Mononuclear cell (primary cell): ENCODE results near the gene ELMOD1. TPM values are rescaled to one million over a fixed set of nuclear protein-coding genes. Genes with fewer than 3 reads are reported as not detected.

Experiments used
- H3K27me3 ChIP-seq: 2 replicates; pipeline ENCODE4 v1.6.0; 2011; ENCODE audit warnings: low read length, control low read depth; ENCODE audit not compliant: insufficient read depth
- H3K4me1 ChIP-seq: 2 replicates; pipeline ENCODE4 v1.5.1; 2011; ENCODE audit warnings: mild to moderate bottlenecking, low read length, control low read depth; ENCODE audit not compliant: insufficient read depth
- H3K4me3 ChIP-seq: 2 replicates; pipeline ENCODE4 v1.5.1; 2011; ENCODE audit warnings: mild to moderate bottlenecking, low read length, moderate library complexity
- H3K9me3 ChIP-seq: 2 replicates; pipeline ENCODE4 v1.5.1; 2011; ENCODE audit warnings: low read depth, mild to moderate bottlenecking, control low read depth, low read length
- total RNA-seq: library from RNA; depleted of rRNA; stranded (reverse); fragments of >200 nt; gene quantifications from one replicate; pipeline ENCODE4 v1.2.3, GENCODE V29; 2012

Gene ELMOD1
- total RNA-seq, 1 donor: under 0.01 TPM

DNA sequence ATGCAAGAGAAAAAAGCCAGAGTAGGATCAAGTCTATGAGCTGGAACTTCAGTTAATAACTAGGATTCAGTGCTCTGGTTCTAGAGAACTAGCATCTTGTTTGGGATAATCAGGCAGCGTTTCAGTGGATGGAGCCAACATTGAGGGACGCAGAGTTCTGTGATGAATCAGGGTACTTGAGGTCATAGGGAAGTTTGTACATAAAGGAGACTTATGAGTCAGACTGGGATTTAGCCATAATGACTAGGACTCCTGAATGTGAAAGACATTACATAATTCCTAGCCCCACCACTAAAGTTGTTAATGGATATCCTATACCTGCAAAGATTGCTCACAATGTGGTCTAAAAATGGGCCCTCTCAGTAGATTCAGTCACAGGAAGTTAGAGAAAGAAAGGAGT lies 114.1 kb downstream of the ELMOD1 start:
- no peak overlapping the region for H3K4me3 ChIP-seq
- H3K27me3 ChIP-seq: peaks cover 3% of the 10 kb centered on the region

DNA sequence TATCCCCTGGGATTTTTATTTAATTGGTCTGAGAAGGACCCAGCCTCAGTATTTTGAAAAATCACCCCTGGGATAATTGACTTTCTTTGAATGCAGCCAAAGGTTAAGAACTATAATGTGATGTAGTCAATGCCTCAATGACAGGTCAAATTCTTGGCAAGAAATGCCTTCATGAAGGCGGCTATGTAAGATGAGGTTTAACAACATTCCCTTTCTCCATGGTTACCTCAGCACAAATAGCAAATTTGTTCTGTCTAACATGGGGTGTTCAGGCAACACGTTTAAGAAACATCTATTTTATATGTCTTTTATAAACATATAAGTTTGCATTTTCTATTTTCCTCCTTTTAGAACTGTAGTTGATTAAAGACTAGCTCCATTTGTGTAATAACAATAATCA lies 115.6 kb downstream of the ELMOD1 start:
- Histone ChIP-seq H3K4me3 (no peak overlapping the region), H3K27me3 (peaks cover 3% of the 10 kb centered on the region), H3K9me3 (no peaks in the 10 kb centered on the region), H3K4me1 (no peaks in the 10 kb centered on the region)

More for the DNA sequence above, 114.1 kb downstream of the ELMOD1 start:
- H3K9me3 ChIP-seq: no peaks in the 10 kb centered on the region
- no peaks in the 10 kb centered on the region for H3K4me1 ChIP-seq

DNA sequence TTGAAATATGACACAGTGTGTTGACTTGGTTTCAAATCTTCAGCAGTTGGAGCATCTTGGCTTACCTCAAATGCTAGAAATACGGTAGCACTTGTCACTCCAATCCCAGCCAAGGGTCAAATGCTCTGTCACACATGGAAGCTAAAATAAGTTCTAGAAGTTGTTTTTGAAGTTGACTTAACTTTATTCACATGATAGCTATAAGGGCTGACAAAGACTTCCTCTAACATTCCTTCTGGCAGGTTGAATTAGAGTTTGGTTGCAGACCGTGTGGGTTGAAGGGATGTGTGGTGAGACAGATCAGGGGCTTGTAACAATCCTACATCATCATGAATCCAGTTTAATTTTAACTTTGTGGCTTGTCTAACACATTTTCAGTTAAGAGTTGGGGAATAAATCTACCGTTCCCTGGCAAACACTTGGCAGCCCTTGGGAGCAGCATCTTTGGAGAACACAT lies 116.3 kb downstream of the ELMOD1 start:
- peaks cover 3% of the 10 kb centered on the region for H3K27me3 ChIP-seq
- H3K4me1 ChIP-seq: no peaks in the 10 kb centered on the region
- no peaks in the 10 kb centered on the region for H3K9me3 ChIP-seq
- H3K4me3 ChIP-seq: no peak overlapping the region

DNA sequence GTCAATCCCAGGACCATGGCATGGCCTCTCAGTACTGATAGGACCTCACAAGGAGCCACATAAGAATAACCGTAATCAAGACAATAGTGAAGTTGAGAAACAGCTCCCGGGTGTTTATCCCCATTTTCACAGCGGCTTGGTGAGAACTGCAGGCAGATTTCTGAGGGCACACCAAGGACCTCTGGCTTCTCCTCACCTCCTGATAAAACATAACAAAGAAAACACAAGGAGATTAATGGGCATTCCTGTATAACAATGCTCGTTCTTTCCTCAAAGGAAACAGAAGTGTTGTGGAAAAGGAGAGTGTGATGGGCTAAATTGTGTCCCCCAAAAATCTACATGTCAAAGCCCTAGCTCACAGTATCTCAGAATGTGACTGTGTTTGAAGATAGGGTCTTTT lies 116.9 kb downstream of the ELMOD1 start:
- H3K9me3 ChIP-seq: no peaks in the 10 kb centered on the region
- peaks cover 3% of the 10 kb centered on the region for H3K27me3 ChIP-seq
- no peak overlapping the region for H3K4me3 ChIP-seq
- H3K4me1 ChIP-seq: no peaks in the 10 kb centered on the region

DNA sequence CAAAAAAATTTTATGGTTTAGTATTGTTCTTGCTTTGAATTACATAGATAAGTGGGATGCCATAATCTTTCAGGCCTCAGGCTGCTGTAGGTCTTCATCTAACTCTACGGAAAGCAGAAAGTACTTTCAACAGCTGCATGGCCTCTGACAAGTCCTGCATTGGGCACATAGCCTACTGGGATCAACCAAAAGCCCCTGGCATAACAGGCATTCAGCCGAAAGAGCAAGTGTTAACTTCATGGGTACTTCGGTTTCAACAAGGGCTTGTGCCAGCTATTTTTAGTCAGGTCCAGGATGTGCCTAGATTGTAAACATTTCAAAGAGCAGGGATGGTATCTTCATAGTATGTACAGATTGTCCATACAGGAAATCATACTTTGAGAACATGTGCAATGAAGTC lies 117.8 kb downstream of the ELMOD1 start:
- Histone ChIP-seq H3K27me3 (peaks cover 3% of the 10 kb centered on the region), H3K4me3 (no peak overlapping the region), H3K4me1 (no peaks in the 10 kb centered on the region), H3K9me3 (no peaks in the 10 kb centered on the region)

DNA sequence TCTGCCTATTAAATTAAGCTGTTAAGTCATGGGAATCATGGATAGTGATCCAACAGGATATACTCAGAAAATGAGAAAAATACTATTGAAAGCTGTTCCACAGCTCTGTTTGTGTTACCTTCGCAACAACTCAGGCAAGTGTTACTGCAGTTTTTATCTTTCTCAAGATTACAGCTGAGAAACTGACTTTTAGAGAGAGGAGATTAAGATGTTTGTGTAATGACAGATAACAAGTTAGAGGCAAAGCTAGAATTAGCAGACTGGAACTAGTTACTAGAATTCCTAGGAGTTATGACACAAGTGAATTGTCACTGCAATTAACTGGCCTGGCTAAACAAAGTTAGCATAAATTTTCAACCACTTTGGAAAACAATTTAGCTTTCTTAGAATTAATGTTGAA lies 119.4 kb downstream of the ELMOD1 start:
- Histone ChIP-seq H3K4me3 (no peak overlapping the region), H3K9me3 (no peaks in the 10 kb centered on the region), H3K27me3 (peaks cover 3% of the 10 kb centered on the region), H3K4me1 (no peaks in the 10 kb centered on the region)

DNA sequence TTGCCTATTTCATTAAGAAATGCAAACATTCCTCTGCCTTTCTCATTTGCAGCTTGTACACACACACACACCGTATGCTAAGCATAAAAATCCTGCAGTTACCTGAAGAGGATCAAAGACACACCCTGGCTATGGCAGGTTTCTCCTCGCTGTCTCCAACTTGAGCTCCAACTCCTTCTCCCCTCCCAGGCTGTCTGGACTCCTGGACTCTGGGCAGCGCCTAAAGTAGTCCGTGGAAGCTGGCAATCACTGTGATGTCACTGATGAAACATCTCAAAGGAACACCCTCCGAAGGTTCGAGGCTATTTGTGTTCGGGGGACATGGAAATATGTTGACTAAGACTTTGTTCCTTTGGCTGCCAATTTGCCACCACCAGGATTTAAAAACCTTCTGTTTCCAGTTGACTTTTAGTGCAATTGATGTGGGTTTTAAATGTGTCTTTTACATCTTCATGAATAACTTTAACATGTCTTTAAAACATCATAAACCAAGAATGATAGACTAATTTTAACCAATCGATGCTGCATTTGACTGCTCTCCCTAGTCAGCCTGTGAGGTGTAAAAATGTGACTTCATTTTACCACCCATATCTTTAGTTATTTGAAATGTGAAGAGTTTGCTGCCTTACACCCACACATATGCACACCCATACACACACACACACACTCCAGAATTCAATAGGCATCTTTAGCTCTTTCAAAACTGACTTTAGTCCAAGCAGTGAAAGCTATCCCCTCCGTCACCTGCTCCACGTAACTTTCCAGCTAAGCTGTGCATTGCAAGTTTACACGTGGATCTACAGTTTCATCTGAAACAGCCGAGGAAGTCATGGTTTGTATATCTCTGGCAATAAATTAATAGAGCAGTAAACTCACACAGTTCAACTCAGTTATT lies 121.2 kb downstream of the ELMOD1 start, which contains the start of gene SLN:
TSS of gene SLN (minus strand) at position 196 of the 895 bp plus-strand sequence.
- Histone ChIP-seq H3K9me3 (no peaks in the 10 kb centered on the region), H3K4me1 (no peaks in the 10 kb centered on the region), H3K4me3 (no peak within 1 kb of the TSS), H3K27me3 (peaks cover 3% of the 10 kb centered on the region)

DNA sequence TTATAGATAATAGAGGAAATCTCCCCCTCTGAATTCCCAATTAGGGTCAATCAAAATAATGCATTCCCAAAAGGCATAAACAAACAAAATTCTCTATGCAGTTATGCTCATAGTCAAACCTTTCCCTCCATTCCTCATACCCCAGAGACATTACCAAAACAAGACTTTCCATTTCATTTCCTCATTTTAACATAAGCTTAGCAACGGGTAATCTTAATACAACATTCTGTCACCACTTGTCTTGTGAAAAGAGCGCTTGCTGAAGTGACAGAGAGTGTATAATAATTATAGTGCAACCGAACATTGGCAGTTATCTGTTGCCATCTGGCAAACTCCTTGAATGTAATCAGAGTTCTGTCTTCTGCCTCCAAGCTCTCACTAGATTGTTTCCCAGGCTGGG lies 122.1 kb downstream of the ELMOD1 start:
- Histone ChIP-seq H3K27me3 (peaks cover 3% of the 10 kb centered on the region), H3K4me3 (no peak overlapping the region), H3K4me1 (no peaks in the 10 kb centered on the region), H3K9me3 (no peaks in the 10 kb centered on the region)

Other genes with a start within 250 kb of the ELMOD1 start
- 34.6 TPM for gene CWF19L2, start 133.3 kb upstream of the ELMOD1 start, total RNA-seq
- 10.0 TPM for gene ALKBH8, start 25.4 kb upstream of the ELMOD1 start, total RNA-seq
- not detected for gene SLN, start 120.9 kb downstream of the ELMOD1 start, total RNA-seq